AG09309 (cell line): ENCODE measurements around the gene EEPD1.

Source experiments
- DNase-seq: peaks from one replicate; pipeline ENCODE4 v3.0.0-alpha.2; 2010; ENCODE audit warnings: low read depth
- H3K4me3 ChIP-seq: 2 replicates; pipeline ENCODE4 v1.5.1; 2011; ENCODE audit warnings: mild to moderate bottlenecking, low read depth, low read length, moderate library complexity; ENCODE audit not compliant: control insufficient read depth
- CTCF ChIP-seq: IDR thresholded peaks from 2 replicates; pipeline ENCODE4 v1.5.1; 2011; ENCODE audit warnings: mild to moderate bottlenecking, low read depth, low read length, inconsistent platforms; ENCODE audit not compliant: insufficient read depth, control insufficient read depth; ENCODE audit errors: missing control alignments

The EEPD1 gene

GRCh38 chr7:36265680-36266079 is 112.6 kb downstream of the EEPD1 start:
- H3K4me3 ChIP-seq = no peak overlapping the region
- no peak for TF ChIP-seq CTCF
- DNase-seq = no peak

GRCh38 chr7:36266190-36266589 is 113.1 kb downstream of the EEPD1 start:
- no peak for DNase-seq
- TF ChIP-seq CTCF = no peak
- no peak overlapping the region for H3K4me3 ChIP-seq

- no peak overlapping the region for H3K4me3 ChIP-seq
- no peak for TF ChIP-seq CTCF
- DNase-seq = no peak
Observed at GRCh38 chr7:36266683-36267082, 113.6 kb downstream of the EEPD1 start.

GRCh38 chr7:36272211-36272566 is 119.1 kb downstream of the EEPD1 start:
- no peak for TF ChIP-seq CTCF
- H3K4me3 ChIP-seq = no peak overlapping the region
- no peak for DNase-seq

GRCh38 chr7:36272567-36273269 is 119.7 kb downstream of the EEPD1 start:
- no peak for DNase-seq
- H3K4me3 ChIP-seq = no peak overlapping the region
- no peak for TF ChIP-seq CTCF

GRCh38 chr7:36273836-36274235 is 120.8 kb downstream of the EEPD1 start:
- TF ChIP-seq CTCF = no peak
- DNase-seq = no peak
- no peak overlapping the region for H3K4me3 ChIP-seq
